IgD-negative memory B cell (primary cell): ENCODE measurements around the gene CSRP3. TPM values are rescaled to one million over a fixed set of nuclear protein-coding genes. Genes with fewer than 3 reads are reported as not detected.
"Not testable (repeated sequence)": the region's sequence is repeated elsewhere in the genome, so short reads cannot be mapped to it uniquely, and the experiment has no call there.

Experiments used
- H3K27ac Mint-ChIP-seq, 3 donors: one replicate each; pipeline ENCODE4 v1.8.0; 2020 to 2022; ENCODE audit warnings: mild to moderate bottlenecking in 3 of 3, mixed read lengths in 3 of 3, moderate library complexity in 1 of 3
- H3K27me3 Mint-ChIP-seq: one replicate; pipeline ENCODE4 v1.8.0; 2021; ENCODE audit warnings: mixed read lengths
- H3K36me3 Mint-ChIP-seq: one replicate; pipeline ENCODE4 v1.8.0; 2020; ENCODE audit warnings: mild to moderate bottlenecking, mixed read lengths
- H3K4me1 Mint-ChIP-seq, 3 donors: one replicate each; pipeline ENCODE4 v1.8.0; 2020 to 2022; ENCODE audit warnings: mixed read lengths in 3 of 3, mild to moderate bottlenecking in 1 of 3
- H3K4me3 Mint-ChIP-seq, 4 donors: one replicate each; pipeline ENCODE4 v1.8.0; 2020 to 2022; ENCODE audit warnings: mild to moderate bottlenecking in 4 of 4, mixed read lengths in 4 of 4, moderate library complexity in 3 of 4
- H3K9me3 Mint-ChIP-seq, 3 donors: one replicate each; pipeline ENCODE4 v1.8.0; 2020 to 2021; ENCODE audit warnings: mixed read lengths in 3 of 3, mild to moderate bottlenecking in 1 of 3
- polyA plus RNA-seq: library from polyadenylated mRNA; unstranded; fragments of 300-500 nt; fragmentation: Illumina TruSeq; gene quantifications from one replicate; pipeline ENCODE4 v1.2.3, GENCODE V29; 2021

Gene CSRP3
- polyA plus RNA-seq, 1 donor from 2014 or later: not detected

GRCh38 chr11:19145319-19145718, 56.5 kb downstream of the CSRP3 start:
- Mint-ChIP-seq H3K36me3 (no peaks in the 10 kb centered on the region), H3K4me3 (no peak overlapping the region), H3K27me3 (no peaks in the 10 kb centered on the region), H3K9me3 (no peaks in the 10 kb centered on the region), H3K4me1 (peaks cover 0 to 2% (median 0%) of the 10 kb centered on the region in 3 donors), H3K27ac (no peak overlapping the region)

- not testable (repeated sequence) for H3K27ac Mint-ChIP-seq, H3K4me3 Mint-ChIP-seq, H3K9me3 Mint-ChIP-seq, H3K4me1 Mint-ChIP-seq, H3K27me3 Mint-ChIP-seq
- peaks cover 12% of the 10 kb centered on the region for H3K36me3 Mint-ChIP-seq
Measured at GRCh38 chr11:19136884-19137283, 64.9 kb downstream of the CSRP3 start.

GRCh38 chr11:19134004-19134403, 67.8 kb downstream of the CSRP3 start:
- Mint-ChIP-seq H3K9me3 (peaks cover 0 to 4% (median 0%) of the 10 kb centered on the region in 3 donors), H3K4me3 (no peak overlapping the region), H3K4me1 (no peaks in the 10 kb centered on the region), H3K27ac (peak overlapping the region in 1 of 3 donors; percentile 68), H3K36me3 (peaks cover 18% of the 10 kb centered on the region), H3K27me3 (no peaks in the 10 kb centered on the region)

Other genes with a start within 250 kb of the CSRP3 start
- not detected for gene MRGPRX2, start 141.3 kb downstream of the CSRP3 start, polyA plus RNA-seq
- gene ZDHHC13, start 84.8 kb downstream of the CSRP3 start, polyA plus RNA-seq: 8.2 TPM
- gene E2F8, start 39.0 kb upstream of the CSRP3 start, polyA plus RNA-seq: not detected